Measurements from ENCODE around the gene PTPRG. TPM values are rescaled to one million over a fixed set of nuclear protein-coding genes. Genes with fewer than 3 reads are reported as not detected.

Gene PTPRG
- total RNA-seq, 1 experiment from 2014 or later: 11.7 TPM

DNA sequence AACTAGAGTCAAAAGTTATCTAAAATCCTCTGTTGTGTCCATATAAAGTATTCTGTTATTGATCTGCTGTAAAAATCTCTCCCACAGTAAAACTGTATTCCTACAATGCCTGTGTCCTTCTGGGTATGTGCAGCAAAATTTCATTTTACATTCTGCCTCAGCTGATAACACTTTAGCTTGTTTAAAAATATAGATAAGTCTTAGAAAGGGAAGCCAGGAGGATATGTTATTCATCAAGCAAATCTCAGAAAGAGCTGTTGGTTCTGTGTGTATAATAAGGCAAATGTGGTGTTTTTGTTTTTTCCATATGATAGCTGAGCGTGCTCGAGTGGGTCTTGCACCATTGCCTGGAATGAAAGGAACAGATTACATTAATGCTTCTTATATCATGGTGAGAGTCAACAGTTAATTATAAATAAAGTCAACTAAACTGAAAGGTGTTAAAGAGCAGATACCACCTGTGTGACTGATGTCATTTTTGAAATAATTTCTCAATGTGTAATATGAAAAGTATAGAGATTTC, 715.3 kb downstream of the PTPRG start:
- no peaks in the 10 kb centered on the region for H3K36me3 ChIP-seq (ENCODE audit: insufficient read depth, low read length, poor library complexity, severe bottlenecking)
- ChIA-PET POLR2A (ENCODE audit: low non-redundant PET) (no interaction called here), CTCF (no interaction called here)
- no TSS peak for BruUV-seq (replicated peaks)
- intact Hi-C loops (cut with micrococcal nuclease; ENCODE audit: unreplicated experiment): no loop called here
- H3K4me1 ChIP-seq (ENCODE audit: insufficient read depth, low read length, poor library complexity, severe bottlenecking): no peaks in the 10 kb centered on the region
- no peak overlapping the region for H3K27ac ChIP-seq (ENCODE audit: low read depth, low read length, poor library complexity, severe bottlenecking)
- DNase-seq (ENCODE audit: low spot score): no peak
- H3K27me3 ChIP-seq (replicated peaks; ENCODE audit: insufficient read depth, low read depth, low read length, poor library complexity): no peaks in the 10 kb centered on the region
- no peak overlapping the region for H3K4me3 ChIP-seq (ENCODE audit: low read depth, low read length, poor library complexity, severe bottlenecking)
- TF ChIP-seq EZH2 (IDR thresholded peaks at IDR 0.05; ENCODE audit: borderline replicate concordance, low read depth, low read length, poor library complexity, severe bottlenecking): no peak
- TF ChIP-seq, protein P1, sequence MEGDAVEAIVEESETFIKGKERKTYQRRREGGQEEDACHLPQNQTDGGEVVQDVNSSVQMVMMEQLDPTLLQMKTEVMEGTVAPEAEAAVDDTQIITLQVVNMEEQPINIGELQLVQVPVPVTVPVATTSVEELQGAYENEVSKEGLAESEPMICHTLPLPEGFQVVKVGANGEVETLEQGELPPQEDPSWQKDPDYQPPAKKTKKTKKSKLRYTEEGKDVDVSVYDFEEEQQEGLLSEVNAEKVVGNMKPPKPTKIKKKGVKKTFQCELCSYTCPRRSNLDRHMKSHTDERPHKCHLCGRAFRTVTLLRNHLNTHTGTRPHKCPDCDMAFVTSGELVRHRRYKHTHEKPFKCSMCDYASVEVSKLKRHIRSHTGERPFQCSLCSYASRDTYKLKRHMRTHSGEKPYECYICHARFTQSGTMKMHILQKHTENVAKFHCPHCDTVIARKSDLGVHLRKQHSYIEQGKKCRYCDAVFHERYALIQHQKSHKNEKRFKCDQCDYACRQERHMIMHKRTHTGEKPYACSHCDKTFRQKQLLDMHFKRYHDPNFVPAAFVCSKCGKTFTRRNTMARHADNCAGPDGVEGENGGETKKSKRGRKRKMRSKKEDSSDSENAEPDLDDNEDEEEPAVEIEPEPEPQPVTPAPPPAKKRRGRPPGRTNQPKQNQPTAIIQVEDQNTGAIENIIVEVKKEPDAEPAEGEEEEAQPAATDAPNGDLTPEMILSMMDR (conservative IDR thresholded peaks at IDR 0.05; ENCODE audit: low read depth, low read length): no peak
- no peaks in the 10 kb centered on the region for H3K9me3 ChIP-seq (ENCODE audit: low read depth, low read length, poor library complexity, severe bottlenecking)

DNA sequence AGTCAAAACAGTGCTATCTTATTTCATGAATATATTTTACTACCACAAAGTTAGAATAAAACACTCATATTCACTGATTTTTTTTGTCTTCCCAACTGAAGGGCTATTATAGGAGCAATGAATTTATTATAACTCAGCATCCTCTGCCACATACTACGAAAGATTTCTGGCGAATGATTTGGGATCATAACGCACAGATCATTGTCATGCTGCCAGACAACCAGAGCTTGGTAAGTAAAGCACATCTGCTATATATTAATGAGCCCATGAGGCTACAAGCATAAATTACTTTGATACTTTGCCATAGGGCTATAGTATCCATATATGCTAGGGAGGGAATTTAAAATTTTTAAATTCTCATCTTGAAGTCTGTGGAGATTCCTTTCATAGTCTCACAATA, 716.1 kb downstream of the PTPRG start:
- H3K36me3 ChIP-seq (ENCODE audit: insufficient read depth, low read length, poor library complexity, severe bottlenecking): no peaks in the 10 kb centered on the region
- CTCF ChIA-PET: no interaction called here
- POLR2A ChIA-PET (ENCODE audit: low non-redundant PET): no interaction called here

DNA sequence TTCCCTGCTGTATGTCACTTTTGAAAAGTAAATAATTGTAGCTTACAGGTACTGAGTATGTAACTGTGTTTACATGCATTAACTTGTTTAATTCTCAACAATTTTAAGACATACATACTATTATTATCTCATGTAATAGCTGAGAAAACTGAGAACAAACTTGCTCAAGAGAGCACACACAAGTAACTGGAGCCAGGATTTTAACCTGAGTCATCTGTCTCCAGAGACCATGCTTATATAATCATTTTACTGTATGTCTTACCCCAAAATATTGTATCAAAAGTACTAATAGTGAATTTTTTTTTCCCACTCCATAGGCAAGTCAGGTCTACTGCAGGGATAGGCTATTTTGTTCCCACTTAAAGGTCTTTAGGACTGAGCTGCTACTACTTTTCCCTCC, 716.6 kb downstream of the PTPRG start:
- no peaks in the 10 kb centered on the region for H3K27me3 ChIP-seq (replicated peaks; ENCODE audit: insufficient read depth, low read depth, low read length, poor library complexity)
- H3K27ac ChIP-seq (ENCODE audit: low read depth, low read length, poor library complexity, severe bottlenecking): no peak overlapping the region
- CTCF ChIA-PET: no interaction called here
- DNase-seq (ENCODE audit: low spot score): no peak
- no peaks in the 10 kb centered on the region for H3K9me3 ChIP-seq (ENCODE audit: low read depth, low read length, poor library complexity, severe bottlenecking)
- no peak overlapping the region for H3K4me3 ChIP-seq (ENCODE audit: low read depth, low read length, poor library complexity, severe bottlenecking)
- BruUV-seq (replicated peaks): no TSS peak
- TF ChIP-seq EZH2 (IDR thresholded peaks at IDR 0.05; ENCODE audit: borderline replicate concordance, low read depth, low read length, poor library complexity, severe bottlenecking): no peak
- TF ChIP-seq, protein P1 (conservative IDR thresholded peaks at IDR 0.05; ENCODE audit: low read depth, low read length): no peak
- H3K4me1 ChIP-seq (ENCODE audit: insufficient read depth, low read length, poor library complexity, severe bottlenecking): no peaks in the 10 kb centered on the region
- no peaks in the 10 kb centered on the region for H3K36me3 ChIP-seq (ENCODE audit: insufficient read depth, low read length, poor library complexity, severe bottlenecking)
- intact Hi-C loops (cut with micrococcal nuclease; ENCODE audit: unreplicated experiment): no loop called here
- POLR2A ChIA-PET (ENCODE audit: low non-redundant PET): no interaction called here

More for the DNA sequence above, 716.1 kb downstream of the PTPRG start:
- no peak for DNase-seq (ENCODE audit: low spot score)
- TF ChIP-seq, protein P1 (conservative IDR thresholded peaks at IDR 0.05; ENCODE audit: low read depth, low read length): no peak
- no peak for TF ChIP-seq EZH2 (IDR thresholded peaks at IDR 0.05; ENCODE audit: borderline replicate concordance, low read depth, low read length, poor library complexity, severe bottlenecking)
- Histone ChIP-seq H3K9me3 (ENCODE audit: low read depth, low read length, poor library complexity, severe bottlenecking) (no peaks in the 10 kb centered on the region), H3K27me3 (replicated peaks; ENCODE audit: insufficient read depth, low read depth, low read length, poor library complexity) (no peaks in the 10 kb centered on the region), H3K4me1 (ENCODE audit: insufficient read depth, low read length, poor library complexity, severe bottlenecking) (no peaks in the 10 kb centered on the region), H3K4me3 (ENCODE audit: low read depth, low read length, poor library complexity, severe bottlenecking) (no peak overlapping the region), H3K27ac (ENCODE audit: low read depth, low read length, poor library complexity, severe bottlenecking) (no peak overlapping the region)
- intact Hi-C loops (cut with micrococcal nuclease; ENCODE audit: unreplicated experiment): no loop called here
- BruUV-seq (replicated peaks): no TSS peak
